NB4 (cell line): ENCODE results near the gene XRCC5.

Experiments used
- DNase-seq: peaks from one replicate; pipeline ENCODE4 v3.0.0; 2010; ENCODE audit warnings: low read depth
- H3K4me3 ChIP-seq: one replicate; pipeline ENCODE4 v1.5.1; 2011; ENCODE audit warnings: mild to moderate bottlenecking, low read depth, low read length, moderate library complexity
- MYC ChIP-seq: IDR thresholded peaks from 2 replicates; pipeline ENCODE4 v1.6.1; 2011; ENCODE audit warnings: low read depth, low read length
- POLR2A ChIP-seq: IDR thresholded peaks from 2 replicates; pipeline ENCODE4 v1.6.1; 2011; ENCODE audit warnings: mild to moderate bottlenecking; ENCODE audit not compliant: insufficient read length; ENCODE audit errors: extremely low read depth
- TF ChIP-seq, protein P1 (sequence below): IDR thresholded peaks from 2 replicates; pipeline ENCODE4 v1.6.1; 2011; ENCODE audit warnings: low read depth, low read length
- TF ChIP-seq, protein P2 (sequence below): IDR thresholded peaks from one replicate; pipeline ENCODE4 v1.5.1; 2012; ENCODE audit warnings: low read depth, low read length

Gene XRCC5

GRCh38 chr2:216232721-216233120 lies 123.6 kb downstream of the XRCC5 start:
- TF ChIP-seq POLR2A (no peak), MYC (no peak)
- TF ChIP-seq, protein P1, sequence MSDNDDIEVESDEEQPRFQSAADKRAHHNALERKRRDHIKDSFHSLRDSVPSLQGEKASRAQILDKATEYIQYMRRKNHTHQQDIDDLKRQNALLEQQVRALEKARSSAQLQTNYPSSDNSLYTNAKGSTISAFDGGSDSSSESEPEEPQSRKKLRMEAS, result no peak
- no peak for DNase-seq
- no peak overlapping the region for H3K4me3 ChIP-seq

- DNase-seq, result no peak
- H3K4me3 ChIP-seq, result no peak overlapping the region
- no peak for TF ChIP-seq POLR2A
- TF ChIP-seq, protein P1, result no peak
- TF ChIP-seq MYC, result no peak
- TF ChIP-seq, protein P2, sequence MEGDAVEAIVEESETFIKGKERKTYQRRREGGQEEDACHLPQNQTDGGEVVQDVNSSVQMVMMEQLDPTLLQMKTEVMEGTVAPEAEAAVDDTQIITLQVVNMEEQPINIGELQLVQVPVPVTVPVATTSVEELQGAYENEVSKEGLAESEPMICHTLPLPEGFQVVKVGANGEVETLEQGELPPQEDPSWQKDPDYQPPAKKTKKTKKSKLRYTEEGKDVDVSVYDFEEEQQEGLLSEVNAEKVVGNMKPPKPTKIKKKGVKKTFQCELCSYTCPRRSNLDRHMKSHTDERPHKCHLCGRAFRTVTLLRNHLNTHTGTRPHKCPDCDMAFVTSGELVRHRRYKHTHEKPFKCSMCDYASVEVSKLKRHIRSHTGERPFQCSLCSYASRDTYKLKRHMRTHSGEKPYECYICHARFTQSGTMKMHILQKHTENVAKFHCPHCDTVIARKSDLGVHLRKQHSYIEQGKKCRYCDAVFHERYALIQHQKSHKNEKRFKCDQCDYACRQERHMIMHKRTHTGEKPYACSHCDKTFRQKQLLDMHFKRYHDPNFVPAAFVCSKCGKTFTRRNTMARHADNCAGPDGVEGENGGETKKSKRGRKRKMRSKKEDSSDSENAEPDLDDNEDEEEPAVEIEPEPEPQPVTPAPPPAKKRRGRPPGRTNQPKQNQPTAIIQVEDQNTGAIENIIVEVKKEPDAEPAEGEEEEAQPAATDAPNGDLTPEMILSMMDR, result no peak
Observed at GRCh38 chr2:216233281-216233995, 124.3 kb downstream of the XRCC5 start.

DNA sequence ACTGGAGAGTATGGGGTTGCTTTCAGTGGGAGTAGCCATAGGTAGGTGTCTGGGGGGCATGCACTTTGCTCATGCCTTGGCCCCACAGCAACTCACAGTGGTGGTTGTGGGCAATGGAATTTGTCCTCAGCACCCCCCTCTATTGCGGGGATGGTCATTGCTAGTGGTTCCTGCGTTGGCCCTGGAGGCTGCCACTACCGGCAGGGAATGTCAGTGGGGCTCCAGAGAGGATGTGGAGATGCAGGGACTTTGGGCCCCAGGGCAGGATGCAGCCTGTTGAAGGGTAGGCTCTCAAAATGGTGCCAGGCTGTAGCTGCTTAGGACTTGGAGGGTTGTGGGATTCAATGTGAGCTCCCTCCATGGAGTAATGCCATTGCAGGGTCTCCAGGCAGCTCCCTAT lies 125.0 kb downstream of the XRCC5 start:
- no peak for TF ChIP-seq MYC
- TF ChIP-seq, protein P1, result no peak
- TF ChIP-seq, protein P2, result no peak
- TF ChIP-seq POLR2A, result no peak
- no peak for DNase-seq
- H3K4me3 ChIP-seq, result no peak overlapping the region

DNA sequence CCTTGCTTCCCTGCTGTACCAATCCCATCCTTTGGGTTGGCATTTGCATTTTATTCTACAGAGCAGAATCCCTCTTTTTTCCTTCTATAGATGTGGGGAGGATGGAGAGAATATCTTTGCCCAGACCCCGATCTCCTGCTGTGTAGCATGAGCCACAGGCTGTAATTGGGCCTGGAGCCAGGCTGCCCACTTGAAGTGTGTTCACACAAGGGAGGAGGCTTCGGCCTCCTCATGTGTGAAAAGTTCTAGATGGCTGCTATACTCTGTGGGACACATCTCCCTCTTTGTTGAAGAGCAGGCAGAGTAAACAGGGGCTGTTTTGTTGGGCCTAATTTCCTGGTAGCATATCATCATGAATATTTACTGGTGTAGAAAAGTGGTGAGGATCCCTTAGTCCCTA lies 126.3 kb downstream of the XRCC5 start:
- DNase-seq, result no peak
- TF ChIP-seq, protein P1, result no peak
- TF ChIP-seq, protein P2, result no peak
- TF ChIP-seq POLR2A (no peak), MYC (no peak)
- H3K4me3 ChIP-seq, result no peak overlapping the region

DNA sequence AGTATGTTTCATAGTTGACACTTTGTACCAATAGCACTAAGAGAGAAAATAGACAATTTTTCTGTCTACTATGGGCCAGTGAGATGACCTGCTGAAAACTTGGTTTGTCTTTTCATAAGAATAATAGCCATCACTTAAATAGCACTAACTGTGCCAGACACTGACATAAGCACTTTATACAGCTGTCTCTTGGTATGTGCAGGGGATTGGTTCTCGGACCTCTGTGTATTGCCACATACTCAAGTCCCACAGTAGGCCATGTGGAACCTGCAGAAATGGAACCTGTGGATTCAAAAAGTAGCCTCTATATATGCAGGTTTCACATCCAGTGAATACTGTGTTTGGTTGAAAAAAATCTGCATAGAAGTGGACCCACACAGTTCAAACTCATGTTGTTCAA lies 126.7 kb downstream of the XRCC5 start:
- TF ChIP-seq POLR2A, result no peak
- TF ChIP-seq, protein P2, result no peak
- TF ChIP-seq MYC, result no peak
- TF ChIP-seq, protein P1, result no peak
- DNase-seq, result no peak
- H3K4me3 ChIP-seq, result no peak overlapping the region

DNA sequence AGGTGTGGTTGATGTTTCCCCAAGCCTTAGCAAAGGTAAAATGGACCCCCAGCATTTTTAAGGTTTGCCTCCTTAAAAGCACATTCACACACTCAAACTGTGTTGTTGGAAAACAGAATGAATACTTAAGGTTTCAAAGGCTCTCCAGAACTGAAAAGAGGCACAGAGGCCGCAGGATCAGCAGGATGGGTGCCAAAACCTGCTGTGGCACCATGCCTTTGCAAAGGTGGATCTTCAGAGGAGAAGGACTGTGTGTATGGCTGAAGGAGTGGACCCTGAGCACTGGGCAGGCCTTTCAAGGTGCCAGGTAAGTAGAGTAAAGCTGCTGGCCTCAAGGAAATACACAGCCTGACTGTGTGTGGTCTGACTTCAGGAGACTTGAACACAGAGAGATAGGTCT lies 127.3 kb downstream of the XRCC5 start:
- no peak for TF ChIP-seq POLR2A
- no peak for TF ChIP-seq MYC
- TF ChIP-seq, protein P2, result no peak
- TF ChIP-seq, protein P1, result no peak
- no peak overlapping the region for H3K4me3 ChIP-seq
- no peak for DNase-seq
